Coronary artery (tissue), 2 donors: ENCODE measurements around the gene FHIP1B.
"Not testable (repeated sequence)": the region's sequence is repeated elsewhere in the genome, so short reads cannot be mapped to it uniquely, and the experiment has no call there.

Source experiments
- DNase-seq: peaks from one replicate; pipeline ENCODE4 v3.0.0-alpha.2; 2017; ENCODE audit warnings: low spot score
- H3K27ac ChIP-seq, 2 donors: fragments of 200-600 bp; sonication (generic); one replicate each; pipeline ENCODE4 v1.5.1; 2016 to 2019
- H3K4me3 ChIP-seq: fragments of 200-600 bp; sonication (generic); 2 replicates; pipeline ENCODE4 v1.5.1; 2016; ENCODE audit warnings: mild to moderate bottlenecking, moderate library complexity
- CTCF ChIP-seq: fragments of 200-600 bp; sonication (generic); IDR thresholded peaks from one replicate; pipeline ENCODE4 v1.5.1; 2019; ENCODE audit warnings: antibody characterized with exemption

FHIP1B gene

GRCh38 chr11:6234387-6235107 lies at the start of gene FHIP1B:
TSS of gene FHIP1B (minus strand) at chr11:6234636. CDS start at chr11:6224516, 10,120 bp downstream.
- TF ChIP-seq CTCF, result no peak
- Histone ChIP-seq H3K27ac (peak within 1 kb of the TSS; percentile 82 to 92), H3K4me3 (peak within 1 kb of the TSS; percentile 94)
- DNase-seq, result peak; percentile 100

- no peak overlapping the region for H3K27ac ChIP-seq
Measured at GRCh38 chr11:6283453-6284023, 49.1 kb upstream of the FHIP1B start.

GRCh38 chr11:6280809-6281208 lies 46.4 kb upstream of the FHIP1B start:
- not testable (repeated sequence) for DNase-seq, H3K27ac ChIP-seq, H3K4me3 ChIP-seq

More at GRCh38 chr11:6283453-6284023, 49.1 kb upstream of the FHIP1B start:
- no peak overlapping the region for H3K4me3 ChIP-seq
- no peak for DNase-seq
- TF ChIP-seq CTCF, result no peak

- Histone ChIP-seq H3K27ac (no peak overlapping the region), H3K4me3 (no peak overlapping the region)
- DNase-seq, result no peak
- TF ChIP-seq CTCF, result no peak
Measured at GRCh38 chr11:6273188-6273587, 38.8 kb upstream of the FHIP1B start.

- Histone ChIP-seq H3K27ac (no peak overlapping the region), H3K4me3 (no peak overlapping the region)
- no peak for TF ChIP-seq CTCF
- no peak for DNase-seq
Measured at GRCh38 chr11:6271598-6271997, 37.2 kb upstream of the FHIP1B start.

- Histone ChIP-seq H3K4me3 (peak overlapping the region; percentile 22), H3K27ac (no peak overlapping the region)
- no peak for DNase-seq
- no peak for TF ChIP-seq CTCF
Measured at GRCh38 chr11:6270584-6271246, 36.3 kb upstream of the FHIP1B start.

GRCh38 chr11:6269994-6270393 lies 35.6 kb upstream of the FHIP1B start:
- H3K27ac ChIP-seq, result no peak overlapping the region
- no peak for TF ChIP-seq CTCF

More at GRCh38 chr11:6269994-6270393, 35.6 kb upstream of the FHIP1B start:
- H3K4me3 ChIP-seq, result no peak overlapping the region
- no peak for DNase-seq
